ENCODE results near the gene AFAP1.

The AFAP1 gene

GRCh38 chr4:7766661-7767345 lies 172.9 kb downstream of the AFAP1 start:
- H3K27me3 ChIP-seq (replicated peaks; ENCODE audit: control insufficient read depth, insufficient read depth, low read length, poor library complexity, severe bottlenecking): no peaks in the 10 kb centered on the region
- H3K9me3 ChIP-seq (ENCODE audit: control insufficient read depth, low read length): no peaks in the 10 kb centered on the region
- no peak overlapping the region for H3K27ac ChIP-seq (ENCODE audit: insufficient read depth, low read length, poor library complexity, severe bottlenecking)
- DNase-seq: no peak
- H3K4me3 ChIP-seq (ENCODE audit: insufficient read depth, low read depth, low read length, poor library complexity, severe bottlenecking): no peak overlapping the region
- H3K4me1 ChIP-seq (ENCODE audit: control insufficient read depth, insufficient read depth, low read length, poor library complexity, severe bottlenecking): peaks cover 10% of the 10 kb centered on the region
- peaks cover 19% of the 10 kb centered on the region for H3K36me3 ChIP-seq (ENCODE audit: control insufficient read depth, insufficient read depth, low read length)

GRCh38 chr4:7766086-7766485 lies 173.6 kb downstream of the AFAP1 start:
- Histone ChIP-seq H3K27me3 (replicated peaks; ENCODE audit: control insufficient read depth, insufficient read depth, low read length, poor library complexity, severe bottlenecking) (no peaks in the 10 kb centered on the region), H3K27ac (ENCODE audit: insufficient read depth, low read length, poor library complexity, severe bottlenecking) (no peak overlapping the region), H3K4me1 (ENCODE audit: control insufficient read depth, insufficient read depth, low read length, poor library complexity, severe bottlenecking) (peaks cover 7% of the 10 kb centered on the region), H3K36me3 (ENCODE audit: control insufficient read depth, insufficient read depth, low read length) (peaks cover 19% of the 10 kb centered on the region), H3K4me3 (ENCODE audit: insufficient read depth, low read depth, low read length, poor library complexity, severe bottlenecking) (no peak overlapping the region), H3K9me3 (ENCODE audit: control insufficient read depth, low read length) (no peaks in the 10 kb centered on the region)
- DNase-seq: no peak

GRCh38 chr4:7765666-7766065 lies 174.0 kb downstream of the AFAP1 start:
- no peak for DNase-seq
- H3K27me3 ChIP-seq (replicated peaks; ENCODE audit: control insufficient read depth, insufficient read depth, low read length, poor library complexity, severe bottlenecking): no peaks in the 10 kb centered on the region
- H3K4me3 ChIP-seq (ENCODE audit: insufficient read depth, low read depth, low read length, poor library complexity, severe bottlenecking): no peak overlapping the region
- peaks cover 19% of the 10 kb centered on the region for H3K36me3 ChIP-seq (ENCODE audit: control insufficient read depth, insufficient read depth, low read length)
- H3K9me3 ChIP-seq (ENCODE audit: control insufficient read depth, low read length): no peaks in the 10 kb centered on the region
- no peak overlapping the region for H3K27ac ChIP-seq (ENCODE audit: insufficient read depth, low read length, poor library complexity, severe bottlenecking)
- H3K4me1 ChIP-seq (ENCODE audit: control insufficient read depth, insufficient read depth, low read length, poor library complexity, severe bottlenecking): peaks cover 3% of the 10 kb centered on the region

GRCh38 chr4:7764466-7764865 lies 175.2 kb downstream of the AFAP1 start:
- H3K4me3 ChIP-seq (ENCODE audit: insufficient read depth, low read depth, low read length, poor library complexity, severe bottlenecking): no peak overlapping the region
- peaks cover 19% of the 10 kb centered on the region for H3K36me3 ChIP-seq (ENCODE audit: control insufficient read depth, insufficient read depth, low read length)
- no peaks in the 10 kb centered on the region for H3K9me3 ChIP-seq (ENCODE audit: control insufficient read depth, low read length)
- no peaks in the 10 kb centered on the region for H3K27me3 ChIP-seq (replicated peaks; ENCODE audit: control insufficient read depth, insufficient read depth, low read length, poor library complexity, severe bottlenecking)
- peaks cover 9% of the 10 kb centered on the region for H3K4me1 ChIP-seq (ENCODE audit: control insufficient read depth, insufficient read depth, low read length, poor library complexity, severe bottlenecking)
- H3K27ac ChIP-seq (ENCODE audit: insufficient read depth, low read length, poor library complexity, severe bottlenecking): no peak overlapping the region
- DNase-seq: no peak

- H3K27ac ChIP-seq (ENCODE audit: insufficient read depth, low read length, poor library complexity, severe bottlenecking): no peak overlapping the region
- no peak overlapping the region for H3K4me3 ChIP-seq (ENCODE audit: insufficient read depth, low read depth, low read length, poor library complexity, severe bottlenecking)
- H3K4me1 ChIP-seq (ENCODE audit: control insufficient read depth, insufficient read depth, low read length, poor library complexity, severe bottlenecking): peaks cover 9% of the 10 kb centered on the region
- no peaks in the 10 kb centered on the region for H3K27me3 ChIP-seq (replicated peaks; ENCODE audit: control insufficient read depth, insufficient read depth, low read length, poor library complexity, severe bottlenecking)
- H3K36me3 ChIP-seq (ENCODE audit: control insufficient read depth, insufficient read depth, low read length): peaks cover 14% of the 10 kb centered on the region
- DNase-seq: no peak
- H3K9me3 ChIP-seq (ENCODE audit: control insufficient read depth, low read length): no peaks in the 10 kb centered on the region
These were observed 175.9 kb downstream of the AFAP1 start for GRCh38 chr4:7763788-7764187.

GRCh38 chr4:7763106-7763505 lies 176.6 kb downstream of the AFAP1 start:
- H3K4me1 ChIP-seq (ENCODE audit: control insufficient read depth, insufficient read depth, low read length, poor library complexity, severe bottlenecking): peaks cover 14% of the 10 kb centered on the region
- H3K27me3 ChIP-seq (replicated peaks; ENCODE audit: control insufficient read depth, insufficient read depth, low read length, poor library complexity, severe bottlenecking): no peaks in the 10 kb centered on the region
- peaks cover 12% of the 10 kb centered on the region for H3K36me3 ChIP-seq (ENCODE audit: control insufficient read depth, insufficient read depth, low read length)
- H3K9me3 ChIP-seq (ENCODE audit: control insufficient read depth, low read length): no peaks in the 10 kb centered on the region
- no peak for DNase-seq
- H3K27ac ChIP-seq (ENCODE audit: insufficient read depth, low read length, poor library complexity, severe bottlenecking): no peak overlapping the region
- H3K4me3 ChIP-seq (ENCODE audit: insufficient read depth, low read depth, low read length, poor library complexity, severe bottlenecking): no peak overlapping the region

GRCh38 chr4:7762376-7763030 lies 177.2 kb downstream of the AFAP1 start:
- DNase-seq: no peak
- Histone ChIP-seq H3K4me1 (ENCODE audit: control insufficient read depth, insufficient read depth, low read length, poor library complexity, severe bottlenecking) (peaks cover 14% of the 10 kb centered on the region), H3K4me3 (ENCODE audit: insufficient read depth, low read depth, low read length, poor library complexity, severe bottlenecking) (no peak overlapping the region), H3K27ac (ENCODE audit: insufficient read depth, low read length, poor library complexity, severe bottlenecking) (no peak overlapping the region), H3K9me3 (ENCODE audit: control insufficient read depth, low read length) (no peaks in the 10 kb centered on the region), H3K27me3 (replicated peaks; ENCODE audit: control insufficient read depth, insufficient read depth, low read length, poor library complexity, severe bottlenecking) (no peaks in the 10 kb centered on the region), H3K36me3 (ENCODE audit: control insufficient read depth, insufficient read depth, low read length) (peaks cover 12% of the 10 kb centered on the region)

GRCh38 chr4:7761720-7762119 lies 177.9 kb downstream of the AFAP1 start:
- H3K9me3 ChIP-seq (ENCODE audit: control insufficient read depth, low read length): no peaks in the 10 kb centered on the region
- no peaks in the 10 kb centered on the region for H3K27me3 ChIP-seq (replicated peaks; ENCODE audit: control insufficient read depth, insufficient read depth, low read length, poor library complexity, severe bottlenecking)
- H3K4me3 ChIP-seq (ENCODE audit: insufficient read depth, low read depth, low read length, poor library complexity, severe bottlenecking): no peak overlapping the region
- peak in 1 of 3 donors; percentile 15 for DNase-seq
- H3K36me3 ChIP-seq (ENCODE audit: control insufficient read depth, insufficient read depth, low read length): peaks cover 12% of the 10 kb centered on the region
- H3K4me1 ChIP-seq (ENCODE audit: control insufficient read depth, insufficient read depth, low read length, poor library complexity, severe bottlenecking): peaks cover 14% of the 10 kb centered on the region
- no peak overlapping the region for H3K27ac ChIP-seq (ENCODE audit: insufficient read depth, low read length, poor library complexity, severe bottlenecking)

GRCh38 chr4:7761312-7761711 lies 178.3 kb downstream of the AFAP1 start:
- Histone ChIP-seq H3K4me1 (ENCODE audit: control insufficient read depth, insufficient read depth, low read length, poor library complexity, severe bottlenecking) (peaks cover 14% of the 10 kb centered on the region), H3K9me3 (ENCODE audit: control insufficient read depth, low read length) (no peaks in the 10 kb centered on the region), H3K4me3 (ENCODE audit: insufficient read depth, low read depth, low read length, poor library complexity, severe bottlenecking) (no peak overlapping the region), H3K36me3 (ENCODE audit: control insufficient read depth, insufficient read depth, low read length) (peaks cover 12% of the 10 kb centered on the region), H3K27ac (ENCODE audit: insufficient read depth, low read length, poor library complexity, severe bottlenecking) (no peak overlapping the region), H3K27me3 (replicated peaks; ENCODE audit: control insufficient read depth, insufficient read depth, low read length, poor library complexity, severe bottlenecking) (no peaks in the 10 kb centered on the region)
- DNase-seq: no peak

- no peaks in the 10 kb centered on the region for H3K9me3 ChIP-seq (ENCODE audit: control insufficient read depth, low read length)
- H3K27me3 ChIP-seq (replicated peaks; ENCODE audit: control insufficient read depth, insufficient read depth, low read length, poor library complexity, severe bottlenecking): no peaks in the 10 kb centered on the region
- peaks cover 14% of the 10 kb centered on the region for H3K4me1 ChIP-seq (ENCODE audit: control insufficient read depth, insufficient read depth, low read length, poor library complexity, severe bottlenecking)
- no peak overlapping the region for H3K27ac ChIP-seq (ENCODE audit: insufficient read depth, low read length, poor library complexity, severe bottlenecking)
- no peak for DNase-seq
- H3K36me3 ChIP-seq (ENCODE audit: control insufficient read depth, insufficient read depth, low read length): peaks cover 12% of the 10 kb centered on the region
- H3K4me3 ChIP-seq (ENCODE audit: insufficient read depth, low read depth, low read length, poor library complexity, severe bottlenecking): no peak overlapping the region
These were observed 179.0 kb downstream of the AFAP1 start for GRCh38 chr4:7760706-7761105.
